ENCODE measurements around the gene ASB11.
"Not testable (repeated sequence)": the region's sequence is repeated elsewhere in the genome, so short reads cannot be mapped to it uniquely, and the experiment has no call there.

The ASB11 gene

GRCh38 chrX:15292861-15293260 is 22.6 kb downstream of the ASB11 start:
- DNase-seq (ENCODE audit: insufficient read length, low spot score) (no peak), FAIRE-seq (no peak)
- no peak for TF ChIP-seq POLR2A (IDR thresholded peaks at IDR 0.05; ENCODE audit: low read depth, low read length)

DNA sequence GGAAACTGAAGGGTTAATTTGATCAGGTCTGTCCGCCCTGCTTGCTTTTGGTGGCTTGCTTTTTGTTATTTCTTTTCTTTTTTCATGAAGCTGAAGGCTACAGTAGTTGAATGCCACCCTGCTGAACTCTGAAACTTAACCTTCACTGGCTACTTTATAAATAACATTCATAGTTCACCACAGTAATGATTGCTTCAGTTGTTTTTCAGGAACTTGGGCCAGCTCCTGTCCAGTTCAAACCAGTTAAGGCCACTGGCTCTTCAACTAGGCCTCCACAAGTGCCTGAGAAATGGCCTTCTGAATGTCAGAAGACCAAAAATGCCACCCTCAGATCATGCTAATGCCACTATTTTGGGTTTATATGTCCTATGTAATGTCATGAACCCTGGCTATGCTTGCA is 37.8 kb downstream of the ASB11 start:
- no peak for FAIRE-seq
- DNase-seq (ENCODE audit: insufficient read length, low spot score), result no peak
- no peak for TF ChIP-seq POLR2A (IDR thresholded peaks at IDR 0.05; ENCODE audit: low read depth, low read length)

GRCh38 chrX:15274946-15275345 is 40.5 kb downstream of the ASB11 start:
- no peak for DNase-seq (ENCODE audit: insufficient read length, low spot score)
- no peak for TF ChIP-seq POLR2A (IDR thresholded peaks at IDR 0.05; ENCODE audit: low read depth, low read length)
- FAIRE-seq, result no peak

DNA sequence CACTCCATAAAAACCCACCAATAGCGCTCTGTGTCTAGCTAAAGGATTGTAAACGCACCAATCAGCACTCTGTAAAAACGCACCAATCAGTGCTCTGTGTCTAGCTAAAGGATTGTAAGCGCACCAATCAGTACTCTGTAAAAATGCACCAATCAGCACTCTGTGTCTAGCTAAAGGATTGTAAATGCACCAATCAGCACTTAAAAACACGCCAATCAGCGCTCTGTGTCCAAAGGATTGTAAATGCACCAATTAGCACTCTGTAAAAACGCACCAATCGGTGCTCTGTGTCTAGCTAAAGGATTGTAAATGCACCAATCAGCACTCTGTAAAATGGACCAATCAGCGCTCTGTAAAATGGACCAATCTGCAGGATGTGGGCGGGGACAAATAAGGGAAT is 42.2 kb downstream of the ASB11 start:
- not testable (repeated sequence) for FAIRE-seq; DNase-seq (ENCODE audit: insufficient read length, low spot score)

DNA sequence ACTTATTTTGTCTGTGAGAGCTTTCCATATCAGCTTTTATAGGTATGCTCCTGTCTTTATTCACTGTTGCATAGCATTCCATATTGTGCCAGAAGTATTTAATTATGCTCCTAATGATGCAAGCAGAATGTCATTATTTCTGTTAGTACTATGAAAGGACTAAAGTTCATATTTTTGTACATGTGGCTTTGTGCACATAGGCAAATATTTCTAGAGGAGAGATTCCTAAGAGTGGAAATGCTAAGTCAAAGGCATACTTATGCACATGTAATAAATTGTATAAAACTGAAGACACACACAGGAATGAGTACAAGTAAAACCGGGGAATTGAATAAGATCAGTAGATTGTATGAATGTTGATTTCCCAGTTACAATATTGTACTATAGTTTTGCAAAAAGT is 43.7 kb downstream of the ASB11 start:
- DNase-seq (ENCODE audit: insufficient read length, low spot score), result no peak
- TF ChIP-seq POLR2A (IDR thresholded peaks at IDR 0.05; ENCODE audit: low read depth, low read length), result no peak
- no peak for FAIRE-seq

GRCh38 chrX:15269618-15270521 is 45.6 kb downstream of the ASB11 start, which contains the start of gene ASB9:
ASB9 (minus strand) TSS chrX:15270083; CDS start chrX:15269874, 209 bp downstream.
- DNase-seq (ENCODE audit: insufficient read length, low spot score), result peak; percentile 42
- TF ChIP-seq POLR2A (IDR thresholded peaks at IDR 0.05; ENCODE audit: low read depth, low read length), result no peak

DNA sequence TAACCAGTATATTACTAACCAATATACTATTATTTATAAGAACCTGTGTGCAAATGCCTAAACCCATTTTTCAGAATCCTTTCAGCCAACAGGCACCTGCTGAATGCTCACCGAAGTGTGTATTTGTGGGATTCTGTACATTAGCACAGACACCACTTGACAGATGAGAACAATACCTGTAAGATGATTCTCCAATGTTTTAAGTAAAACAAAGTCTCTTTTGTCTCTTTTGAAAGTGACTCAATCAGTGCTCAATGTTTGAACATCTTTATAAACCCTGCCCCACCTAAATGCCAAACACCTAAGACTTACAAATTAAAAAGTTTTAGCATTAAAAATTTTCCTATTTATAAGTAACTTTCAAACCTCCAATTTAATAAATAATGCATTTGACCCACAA is 46.3 kb downstream of the ASB11 start:
- FAIRE-seq, result no peak
- TF ChIP-seq POLR2A (IDR thresholded peaks at IDR 0.05; ENCODE audit: low read depth, low read length), result no peak
- DNase-seq (ENCODE audit: insufficient read length, low spot score), result no peak

More at GRCh38 chrX:15269618-15270521, 45.6 kb downstream of the ASB11 start, which contains the start of gene ASB9:
- FAIRE-seq, result no peak

DNA sequence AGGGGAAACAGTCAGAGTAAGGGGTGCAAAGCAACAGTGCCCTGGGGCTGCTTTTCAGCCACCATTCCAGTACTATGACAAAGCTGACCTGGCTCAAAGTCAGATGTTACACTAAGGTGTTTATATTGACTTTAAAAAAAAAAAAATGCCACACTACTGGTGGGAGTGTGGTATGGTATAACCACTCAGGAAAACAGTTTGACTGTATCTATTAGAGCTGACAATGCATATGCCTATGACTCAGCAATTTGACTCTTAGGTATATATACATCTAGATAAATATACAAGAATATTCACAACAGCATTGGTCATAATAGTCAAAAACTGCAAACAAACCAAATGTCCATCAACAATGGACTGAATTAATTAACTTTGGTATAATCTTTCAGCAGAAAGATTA is 60.6 kb downstream of the ASB11 start:
- no peak for TF ChIP-seq POLR2A (IDR thresholded peaks at IDR 0.05; ENCODE audit: low read depth, low read length)
- FAIRE-seq (no peak), DNase-seq (ENCODE audit: insufficient read length, low spot score) (no peak)

DNA sequence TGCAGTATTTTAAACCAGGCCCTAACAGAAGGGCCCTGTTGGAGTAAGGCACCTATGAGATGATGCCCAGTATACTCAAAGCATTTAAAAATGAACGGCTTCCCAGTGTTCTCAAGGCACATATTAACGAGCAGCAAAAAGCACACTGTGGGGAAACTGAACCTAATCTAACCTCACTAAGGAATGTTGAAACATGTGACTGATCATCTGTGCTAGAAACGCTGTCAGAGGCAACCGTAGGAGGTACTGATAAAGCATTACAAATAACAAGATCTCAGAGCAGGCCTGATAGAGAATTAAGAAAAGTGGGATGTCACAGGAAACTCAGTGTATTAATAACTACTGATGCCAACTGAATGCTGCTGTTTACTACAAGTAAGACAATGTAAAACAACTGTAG is 69.5 kb downstream of the ASB11 start:
- FAIRE-seq (no peak), DNase-seq (ENCODE audit: insufficient read length, low spot score) (no peak)
- no peak for TF ChIP-seq POLR2A (IDR thresholded peaks at IDR 0.05; ENCODE audit: low read depth, low read length)

DNA sequence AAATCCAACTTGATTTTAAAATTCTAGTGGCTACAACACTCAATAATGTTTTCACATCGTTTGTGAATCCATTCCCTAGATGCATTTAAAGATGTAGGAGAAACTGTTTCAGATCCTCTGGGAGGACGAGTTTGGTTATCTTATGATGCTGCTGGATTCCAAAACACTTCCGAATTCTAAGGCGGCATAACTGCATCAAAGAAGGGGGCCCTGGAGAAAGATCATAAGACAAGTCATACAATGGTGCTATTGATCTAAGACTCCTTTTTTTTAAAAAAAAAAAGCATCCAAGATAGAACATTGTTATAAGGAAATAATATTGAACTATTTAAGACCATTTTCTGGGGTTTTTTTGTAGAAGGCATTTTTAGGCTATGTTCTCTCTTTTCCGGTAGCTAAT is 71.0 kb downstream of the ASB11 start:
- no peak for DNase-seq (ENCODE audit: insufficient read length, low spot score)
- no peak for TF ChIP-seq POLR2A (IDR thresholded peaks at IDR 0.05; ENCODE audit: low read depth, low read length)
- no peak for FAIRE-seq

DNA sequence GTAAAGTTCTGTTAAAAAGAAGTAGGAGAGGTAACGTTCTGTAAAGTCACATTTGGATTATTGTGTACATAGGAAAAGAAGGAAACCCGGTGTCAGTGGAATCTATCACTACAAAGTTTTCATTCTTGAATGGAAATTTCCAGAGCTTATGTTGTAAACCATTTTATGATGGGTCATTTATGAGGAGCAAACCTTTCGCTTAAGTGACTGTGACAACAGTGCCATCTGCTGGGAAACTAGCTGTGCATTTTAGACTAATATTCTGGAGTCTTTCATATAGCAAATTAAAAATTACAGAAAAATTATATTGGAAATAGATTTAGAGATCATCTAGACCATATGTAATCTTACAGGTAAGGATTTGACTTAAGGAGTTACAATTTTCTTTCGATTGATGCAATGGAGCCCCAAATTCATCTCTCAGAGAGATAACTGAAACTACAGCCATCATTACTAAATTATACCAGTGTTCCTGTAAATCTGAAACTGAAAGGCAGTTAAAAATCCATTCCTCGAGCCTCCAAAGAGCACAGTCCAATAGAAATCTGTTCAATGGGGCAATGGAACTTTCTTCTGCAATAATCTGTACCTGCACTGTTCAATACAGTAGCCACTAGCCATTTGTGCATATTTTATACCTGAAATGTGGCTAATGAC is 72.4 kb downstream of the ASB11 start:
- DNase-seq (ENCODE audit: insufficient read length, low spot score) (no peak), FAIRE-seq (no peak)
- no peak for TF ChIP-seq POLR2A (IDR thresholded peaks at IDR 0.05; ENCODE audit: low read depth, low read length)

- DNase-seq (ENCODE audit: insufficient read length, low spot score), result no peak
- FAIRE-seq, result no peak
- no peak for TF ChIP-seq POLR2A (IDR thresholded peaks at IDR 0.05; ENCODE audit: low read depth, low read length)
Observed at GRCh38 chrX:15241301-15241700, 74.1 kb downstream of the ASB11 start.

DNA sequence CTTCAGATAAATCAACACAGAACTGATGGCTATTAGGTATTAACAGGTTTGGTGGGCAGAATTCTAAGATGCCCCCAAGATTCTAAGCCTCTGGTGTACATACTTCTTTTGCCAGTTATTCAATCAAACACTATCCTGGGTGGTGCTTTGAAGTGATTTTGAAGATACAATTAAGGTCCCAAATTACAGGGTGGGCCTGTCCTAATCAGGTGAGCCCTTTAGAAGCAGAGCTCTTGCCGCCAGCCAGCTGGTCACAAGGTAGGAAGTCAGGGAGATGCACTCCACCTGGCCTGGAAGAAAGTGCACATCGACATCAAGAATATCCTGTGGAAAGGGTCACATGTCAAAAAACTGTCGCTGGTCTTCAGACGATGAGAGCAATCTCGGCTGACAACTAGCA is 75.0 kb downstream of the ASB11 start:
- no peak for TF ChIP-seq POLR2A (IDR thresholded peaks at IDR 0.05; ENCODE audit: low read depth, low read length)
- FAIRE-seq (no peak), DNase-seq (ENCODE audit: insufficient read length, low spot score) (no peak)

- no peak for DNase-seq (ENCODE audit: insufficient read length, low spot score)
Observed at GRCh38 chrX:15236146-15236545, 79.3 kb downstream of the ASB11 start.

GRCh38 chrX:15235001-15235400 is 80.4 kb downstream of the ASB11 start:
- no peak for TF ChIP-seq POLR2A (IDR thresholded peaks at IDR 0.05; ENCODE audit: low read depth, low read length)
- no peak for FAIRE-seq
- DNase-seq (ENCODE audit: insufficient read length, low spot score), result no peak

More at GRCh38 chrX:15236146-15236545, 79.3 kb downstream of the ASB11 start:
- FAIRE-seq, result no peak
- TF ChIP-seq POLR2A (IDR thresholded peaks at IDR 0.05; ENCODE audit: low read depth, low read length), result no peak

Data from H54 (cell line).